WTC11 (cell line): ENCODE measurements around the gene CCDC183. TPM values are rescaled to one million over a fixed set of nuclear protein-coding genes. Genes with fewer than 3 reads are reported as not detected.
A peak's percentile ranks its signal among the peaks of the same experiment; 100 is the strongest.

Source experiments
- ATAC-seq: fragments of 200-7000 bp; cut with Tn5 transposase; 2 replicates; pipeline ENCODE4 v1.10.0; 2021; ENCODE audit warnings: mild to moderate bottlenecking, moderate library complexity
- CTCF ChIA-PET: fragments of 300-600 bp; sonication (Branson Sonifier 250); formaldehyde crosslinking; loops from one replicate; lab custom pipeline; 2021; ENCODE audit warnings: antibody characterized with exemption; lab: Charles Lee
- POLR2A ChIA-PET: fragments of 350-600 bp; sonication (Branson Sonifier 250); formaldehyde crosslinking; loops from one replicate; lab custom pipeline; 2021; ENCODE audit warnings: antibody characterized with exemption; lab: Charles Lee
- DNase-seq: peaks from one replicate; pipeline ENCODE4 v3.0.0; 2021; ENCODE audit warnings: low spot score
- H3K27ac Mint-ChIP-seq: 2 replicates; pipeline ENCODE4 v1.8.0; 2021; ENCODE audit warnings: mixed read lengths
- H3K27me3 Mint-ChIP-seq: 2 replicates; pipeline ENCODE4 v1.8.0; 2021; ENCODE audit warnings: low read depth, mild to moderate bottlenecking, moderate library complexity, mixed read lengths
- H3K36me3 Mint-ChIP-seq: 2 replicates; pipeline ENCODE4 v1.8.0; 2021; ENCODE audit warnings: mixed read lengths
- H3K4me1 Mint-ChIP-seq: 2 replicates; pipeline ENCODE4 v1.8.0; 2022; ENCODE audit warnings: mixed read lengths
- H3K4me3 Mint-ChIP-seq: 2 replicates; pipeline ENCODE4 v1.8.0; 2021; ENCODE audit warnings: mild to moderate bottlenecking, moderate library complexity, mixed read lengths
- H3K9me3 Mint-ChIP-seq: 2 replicates; pipeline ENCODE4 v1.8.0; 2021; ENCODE audit warnings: mixed read lengths
- GTF2I ChIP-seq: fragments of 250-450 bp; sonication (Bioruptor Pico); conservative IDR thresholded peaks from 2 replicates; pipeline ENCODE4 v1.4.0; 2021; ENCODE audit warnings: mild to moderate bottlenecking
- MYBL2 ChIP-seq: sonication (generic); formaldehyde crosslinking; IDR thresholded peaks from 2 replicates; pipeline ENCODE4 v1.8.1; 2023; ENCODE audit warnings: mild to moderate bottlenecking, moderate library complexity, missing genetic modification reagents
- NFATC4 ChIP-seq: fragments of 250-450 bp; sonication (Bioruptor Pico); IDR thresholded peaks from 2 replicates; pipeline ENCODE4 v1.9.0; 2021; ENCODE audit warnings: mild to moderate bottlenecking
- RELA ChIP-seq: sonication (generic); formaldehyde crosslinking; IDR thresholded peaks from 2 replicates; pipeline ENCODE4 v1.8.1; 2022; ENCODE audit warnings: missing genetic modification reagents, mild to moderate bottlenecking, borderline replicate concordance
- RORB ChIP-seq: fragments of 250-450 bp; sonication (Bioruptor Pico); IDR thresholded peaks from 2 replicates; pipeline ENCODE4 v1.9.0; 2021; ENCODE audit warnings: mild to moderate bottlenecking
- SP1 ChIP-seq: sonication (generic); formaldehyde crosslinking; conservative IDR thresholded peaks from 2 replicates; pipeline ENCODE4 v1.8.1; 2022; ENCODE audit warnings: missing genetic modification reagents
- TP53 ChIP-seq: sonication (generic); formaldehyde crosslinking; IDR thresholded peaks from 2 replicates; pipeline ENCODE4 v1.8.1; 2023; ENCODE audit warnings: mild to moderate bottlenecking, missing genetic modification reagents
- ZNF138 ChIP-seq: sonication (generic); formaldehyde crosslinking; conservative IDR thresholded peaks from 2 replicates; pipeline ENCODE4 v1.8.1; 2022; ENCODE audit warnings: mild to moderate bottlenecking, moderate library complexity, missing genetic modification reagents
- total RNA-seq: library from RNA; stranded (reverse); gene quantifications from 3 replicates; pipeline ENCODE4 v1.2.3, GENCODE V29; 2021
- TF ChIP-seq, protein P1 (sequence below): sonication (generic); formaldehyde crosslinking; IDR thresholded peaks from 2 replicates; pipeline ENCODE4 v1.8.1; 2023; ENCODE audit warnings: mild to moderate bottlenecking, moderate library complexity, missing genetic modification reagents
- TF ChIP-seq, protein P2 (sequence below): sonication (generic); formaldehyde crosslinking; IDR thresholded peaks from 2 replicates; pipeline ENCODE4 v1.8.1; 2023; ENCODE audit warnings: mild to moderate bottlenecking, missing genetic modification reagents, borderline replicate concordance
- TF ChIP-seq, protein P3 (sequence below): sonication (generic); formaldehyde crosslinking; IDR thresholded peaks from 2 replicates; pipeline ENCODE4 v1.8.0; 2023; ENCODE audit warnings: mild to moderate bottlenecking, missing genetic modification reagents
- TF ChIP-seq, protein P4 (sequence below): sonication (generic); formaldehyde crosslinking; IDR thresholded peaks from 2 replicates; pipeline ENCODE4 v1.8.1; 2023; ENCODE audit warnings: mild to moderate bottlenecking, missing genetic modification reagents
- TF ChIP-seq, protein P5 (sequence below): fragments of 250-450 bp; sonication (Bioruptor Pico); IDR thresholded peaks from 2 replicates; pipeline ENCODE4 v2.1.2; 2022; ENCODE audit warnings: mild to moderate bottlenecking, moderate library complexity
- TF ChIP-seq, protein P6 (sequence below): sonication (generic); formaldehyde crosslinking; IDR thresholded peaks from 2 replicates; pipeline ENCODE4 v1.8.1; 2022; ENCODE audit warnings: mild to moderate bottlenecking, missing genetic modification reagents, moderate library complexity, borderline replicate concordance

CCDC183 gene
- total RNA-seq, 1 experiment from 2014 or later = 2.1 TPM

DNA sequence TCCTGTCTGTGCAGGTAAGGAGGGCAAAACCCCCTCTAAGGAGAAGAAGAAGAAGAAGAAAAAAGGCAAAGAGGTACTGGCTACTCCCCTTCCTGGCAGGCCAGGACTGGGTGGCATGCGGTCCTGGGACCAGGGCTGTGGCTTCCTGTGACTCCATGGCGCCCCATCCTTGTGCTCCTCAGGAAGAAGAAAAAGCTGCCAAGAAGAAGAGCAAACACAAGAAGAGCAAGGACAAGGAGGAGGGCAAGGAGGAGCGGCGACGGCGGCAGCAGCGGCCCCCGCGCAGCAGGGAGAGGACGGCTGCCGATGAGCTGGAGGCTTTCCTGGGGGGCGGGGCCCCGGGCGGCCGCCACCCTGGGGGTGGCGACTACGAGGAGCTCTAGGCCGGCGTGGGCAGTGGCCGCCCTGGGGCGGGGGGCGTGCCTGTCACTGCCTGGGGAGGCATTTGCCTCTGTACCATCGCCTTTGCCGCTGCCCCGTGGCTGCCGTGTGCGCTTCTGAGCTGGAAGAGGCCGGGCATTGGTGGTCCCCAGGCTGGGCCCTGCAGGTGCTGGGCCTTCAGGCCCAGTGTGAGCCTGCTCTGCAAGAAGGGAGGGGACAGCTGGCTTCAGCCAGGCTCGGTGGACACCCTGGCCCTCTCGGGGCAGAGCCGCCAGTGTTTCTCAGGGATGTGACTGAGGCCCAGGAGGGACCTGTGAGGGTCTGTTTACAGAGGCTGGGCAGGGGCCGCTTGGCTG is 44.2 kb downstream of the CCDC183 start:
- Mint-ChIP-seq H3K27ac (no peak overlapping the region), H3K4me3 (no peak overlapping the region)
- ATAC-seq = no peak

DNA sequence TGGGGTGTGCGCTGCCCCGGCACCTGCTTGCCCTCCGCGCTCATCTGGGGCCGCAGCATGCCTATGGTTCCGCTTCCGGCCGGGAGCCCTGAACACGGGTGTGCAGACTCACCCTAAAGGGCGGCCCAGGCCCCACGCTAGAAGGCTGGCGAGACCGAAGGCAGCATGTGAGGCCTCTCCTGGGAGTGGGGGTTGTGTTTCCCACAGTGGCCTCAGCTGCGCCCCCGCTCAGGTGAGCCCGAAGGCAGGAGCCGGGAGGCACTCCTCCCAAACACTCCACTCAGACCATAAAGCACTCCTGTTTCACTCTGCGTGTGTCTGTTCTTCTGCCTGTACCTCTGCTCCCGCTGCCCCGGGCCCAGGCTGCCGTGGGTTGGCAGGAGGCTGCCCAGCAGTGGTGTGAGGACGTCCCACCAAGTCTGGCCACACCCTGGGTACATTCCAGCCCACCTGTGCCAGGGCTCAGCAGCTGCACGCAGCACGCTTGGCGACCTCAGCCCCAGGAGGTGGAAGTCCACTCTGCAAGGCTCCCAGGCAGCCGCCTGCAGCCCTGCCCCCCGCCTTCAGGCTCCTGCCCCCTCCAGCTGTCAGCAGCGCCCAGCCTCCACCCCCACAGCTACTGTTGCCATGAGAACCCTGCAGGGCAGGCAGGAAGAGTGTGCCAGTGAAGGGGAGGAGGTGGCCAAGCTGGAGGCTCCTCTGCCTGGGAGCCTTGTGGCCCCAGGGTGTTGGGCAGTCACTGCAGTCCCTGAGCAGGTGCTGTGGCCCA is 44.9 kb downstream of the CCDC183 start:
- DNase-seq (no peak), ATAC-seq (no peak)
- Mint-ChIP-seq H3K36me3 (no peaks in the 10 kb centered on the region), H3K4me1 (peaks cover 23% of the 10 kb centered on the region), H3K27me3 (no peaks in the 10 kb centered on the region), H3K4me3 (no peak overlapping the region), H3K27ac (peak overlapping the region; percentile 76; the same call in 1 of the 2 replicates), H3K9me3 (no peaks in the 10 kb centered on the region)
- ChIA-PET CTCF (interaction anchor here (0.6 to 5.9 kb wide), 14 partner anchors 13 to 236 kb away, joined by 3 to 64 read pairs (median 6); partner anchors contain the start of genes RABL6, TMEM141 and UAP1L1), POLR2A (interaction anchor here (1.1 to 1.7 kb wide), 5 partner anchors 18 to 41 kb away, joined by 3 to 4 read pairs (median 3); no protein-coding TSS in a partner anchor)
- TF ChIP-seq NFATC4 (CRISPR knock-in tag) (no peak), TP53 (no peak), SP1 (no peak), GTF2I (CRISPR knock-in tag) (no peak), RELA (CRISPR knock-in tag) (0 out of 2 replicates have a peak, but pooled peaks have one; percentile 69), RORB (CRISPR knock-in tag) (no peak), MYBL2 (CRISPR knock-in tag) (0 out of 2 replicates have a peak, but pooled peaks have one; percentile 11)
- TF ChIP-seq, protein P1, sequence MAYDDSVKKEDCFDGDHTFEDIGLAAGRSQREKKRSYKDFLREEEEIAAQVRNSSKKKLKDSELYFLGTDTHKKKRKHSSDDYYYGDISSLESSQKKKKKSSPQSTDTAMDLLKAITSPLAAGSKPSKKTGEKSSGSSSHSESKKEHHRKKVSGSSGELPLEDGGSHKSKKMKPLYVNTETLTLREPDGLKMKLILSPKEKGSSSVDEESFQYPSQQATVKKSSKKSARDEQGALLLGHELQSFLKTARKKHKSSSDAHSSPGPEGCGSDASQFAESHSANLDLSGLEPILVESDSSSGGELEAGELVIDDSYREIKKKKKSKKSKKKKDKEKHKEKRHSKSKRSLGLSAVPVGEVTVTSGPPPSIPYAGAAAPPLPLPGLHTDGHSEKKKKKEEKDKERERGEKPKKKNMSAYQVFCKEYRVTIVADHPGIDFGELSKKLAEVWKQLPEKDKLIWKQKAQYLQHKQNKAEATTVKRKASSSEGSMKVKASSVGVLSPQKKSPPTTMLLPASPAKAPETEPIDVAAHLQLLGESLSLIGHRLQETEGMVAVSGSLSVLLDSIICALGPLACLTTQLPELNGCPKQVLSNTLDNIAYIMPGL (CRISPR knock-in tag) = no peak
- TF ChIP-seq, protein P2, sequence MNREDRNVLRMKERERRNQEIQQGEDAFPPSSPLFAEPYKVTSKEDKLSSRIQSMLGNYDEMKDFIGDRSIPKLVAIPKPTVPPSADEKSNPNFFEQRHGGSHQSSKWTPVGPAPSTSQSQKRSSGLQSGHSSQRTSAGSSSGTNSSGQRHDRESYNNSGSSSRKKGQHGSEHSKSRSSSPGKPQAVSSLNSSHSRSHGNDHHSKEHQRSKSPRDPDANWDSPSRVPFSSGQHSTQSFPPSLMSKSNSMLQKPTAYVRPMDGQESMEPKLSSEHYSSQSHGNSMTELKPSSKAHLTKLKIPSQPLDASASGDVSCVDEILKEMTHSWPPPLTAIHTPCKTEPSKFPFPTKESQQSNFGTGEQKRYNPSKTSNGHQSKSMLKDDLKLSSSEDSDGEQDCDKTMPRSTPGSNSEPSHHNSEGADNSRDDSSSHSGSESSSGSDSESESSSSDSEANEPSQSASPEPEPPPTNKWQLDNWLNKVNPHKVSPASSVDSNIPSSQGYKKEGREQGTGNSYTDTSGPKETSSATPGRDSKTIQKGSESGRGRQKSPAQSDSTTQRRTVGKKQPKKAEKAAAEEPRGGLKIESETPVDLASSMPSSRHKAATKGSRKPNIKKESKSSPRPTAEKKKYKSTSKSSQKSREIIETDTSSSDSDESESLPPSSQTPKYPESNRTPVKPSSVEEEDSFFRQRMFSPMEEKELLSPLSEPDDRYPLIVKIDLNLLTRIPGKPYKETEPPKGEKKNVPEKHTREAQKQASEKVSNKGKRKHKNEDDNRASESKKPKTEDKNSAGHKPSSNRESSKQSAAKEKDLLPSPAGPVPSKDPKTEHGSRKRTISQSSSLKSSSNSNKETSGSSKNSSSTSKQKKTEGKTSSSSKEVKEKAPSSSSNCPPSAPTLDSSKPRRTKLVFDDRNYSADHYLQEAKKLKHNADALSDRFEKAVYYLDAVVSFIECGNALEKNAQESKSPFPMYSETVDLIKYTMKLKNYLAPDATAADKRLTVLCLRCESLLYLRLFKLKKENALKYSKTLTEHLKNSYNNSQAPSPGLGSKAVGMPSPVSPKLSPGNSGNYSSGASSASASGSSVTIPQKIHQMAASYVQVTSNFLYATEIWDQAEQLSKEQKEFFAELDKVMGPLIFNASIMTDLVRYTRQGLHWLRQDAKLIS = no peak
- TF ChIP-seq, protein P3, sequence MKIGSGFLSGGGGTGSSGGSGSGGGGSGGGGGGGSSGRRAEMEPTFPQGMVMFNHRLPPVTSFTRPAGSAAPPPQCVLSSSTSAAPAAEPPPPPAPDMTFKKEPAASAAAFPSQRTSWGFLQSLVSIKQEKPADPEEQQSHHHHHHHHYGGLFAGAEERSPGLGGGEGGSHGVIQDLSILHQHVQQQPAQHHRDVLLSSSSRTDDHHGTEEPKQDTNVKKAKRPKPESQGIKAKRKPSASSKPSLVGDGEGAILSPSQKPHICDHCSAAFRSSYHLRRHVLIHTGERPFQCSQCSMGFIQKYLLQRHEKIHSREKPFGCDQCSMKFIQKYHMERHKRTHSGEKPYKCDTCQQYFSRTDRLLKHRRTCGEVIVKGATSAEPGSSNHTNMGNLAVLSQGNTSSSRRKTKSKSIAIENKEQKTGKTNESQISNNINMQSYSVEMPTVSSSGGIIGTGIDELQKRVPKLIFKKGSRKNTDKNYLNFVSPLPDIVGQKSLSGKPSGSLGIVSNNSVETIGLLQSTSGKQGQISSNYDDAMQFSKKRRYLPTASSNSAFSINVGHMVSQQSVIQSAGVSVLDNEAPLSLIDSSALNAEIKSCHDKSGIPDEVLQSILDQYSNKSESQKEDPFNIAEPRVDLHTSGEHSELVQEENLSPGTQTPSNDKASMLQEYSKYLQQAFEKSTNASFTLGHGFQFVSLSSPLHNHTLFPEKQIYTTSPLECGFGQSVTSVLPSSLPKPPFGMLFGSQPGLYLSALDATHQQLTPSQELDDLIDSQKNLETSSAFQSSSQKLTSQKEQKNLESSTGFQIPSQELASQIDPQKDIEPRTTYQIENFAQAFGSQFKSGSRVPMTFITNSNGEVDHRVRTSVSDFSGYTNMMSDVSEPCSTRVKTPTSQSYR (CRISPR knock-in tag) = no peak; the same call in 1 of the 2 replicates
- TF ChIP-seq, protein P4, sequence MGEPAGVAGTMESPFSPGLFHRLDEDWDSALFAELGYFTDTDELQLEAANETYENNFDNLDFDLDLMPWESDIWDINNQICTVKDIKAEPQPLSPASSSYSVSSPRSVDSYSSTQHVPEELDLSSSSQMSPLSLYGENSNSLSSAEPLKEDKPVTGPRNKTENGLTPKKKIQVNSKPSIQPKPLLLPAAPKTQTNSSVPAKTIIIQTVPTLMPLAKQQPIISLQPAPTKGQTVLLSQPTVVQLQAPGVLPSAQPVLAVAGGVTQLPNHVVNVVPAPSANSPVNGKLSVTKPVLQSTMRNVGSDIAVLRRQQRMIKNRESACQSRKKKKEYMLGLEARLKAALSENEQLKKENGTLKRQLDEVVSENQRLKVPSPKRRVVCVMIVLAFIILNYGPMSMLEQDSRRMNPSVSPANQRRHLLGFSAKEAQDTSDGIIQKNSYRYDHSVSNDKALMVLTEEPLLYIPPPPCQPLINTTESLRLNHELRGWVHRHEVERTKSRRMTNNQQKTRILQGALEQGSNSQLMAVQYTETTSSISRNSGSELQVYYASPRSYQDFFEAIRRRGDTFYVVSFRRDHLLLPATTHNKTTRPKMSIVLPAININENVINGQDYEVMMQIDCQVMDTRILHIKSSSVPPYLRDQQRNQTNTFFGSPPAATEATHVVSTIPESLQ (CRISPR knock-in tag) = no peak

More for the DNA sequence above, 44.2 kb downstream of the CCDC183 start:
- Mint-ChIP-seq H3K4me1 (peaks cover 23% of the 10 kb centered on the region), H3K36me3 (no peaks in the 10 kb centered on the region), H3K27me3 (no peaks in the 10 kb centered on the region), H3K9me3 (no peaks in the 10 kb centered on the region)
- CTCF ChIA-PET = interaction anchor here (0.6 to 5.9 kb wide), 5 partner anchors 18 to 195 kb away, joined by 3 to 64 read pairs (median 4); no protein-coding TSS in a partner anchor
- POLR2A ChIA-PET = interaction anchor here (1.3 to 1.7 kb wide), 4 partner anchors 19 to 40 kb away, joined by 3 read pairs; no protein-coding TSS in a partner anchor
- no peak for DNase-seq
- TF ChIP-seq, protein P1 (CRISPR knock-in tag) = no peak
- TF ChIP-seq, protein P5, sequence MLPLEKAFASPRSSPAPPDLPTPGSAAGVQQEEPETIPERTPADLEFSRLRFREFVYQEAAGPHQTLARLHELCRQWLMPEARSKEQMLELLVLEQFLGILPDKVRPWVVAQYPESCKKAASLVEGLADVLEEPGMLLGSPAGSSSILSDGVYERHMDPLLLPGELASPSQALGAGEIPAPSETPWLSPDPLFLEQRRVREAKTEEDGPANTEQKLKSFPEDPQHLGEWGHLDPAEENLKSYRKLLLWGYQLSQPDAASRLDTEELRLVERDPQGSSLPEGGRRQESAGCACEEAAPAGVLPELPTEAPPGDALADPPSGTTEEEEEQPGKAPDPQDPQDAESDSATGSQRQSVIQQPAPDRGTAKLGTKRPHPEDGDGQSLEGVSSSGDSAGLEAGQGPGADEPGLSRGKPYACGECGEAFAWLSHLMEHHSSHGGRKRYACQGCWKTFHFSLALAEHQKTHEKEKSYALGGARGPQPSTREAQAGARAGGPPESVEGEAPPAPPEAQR (CRISPR knock-in tag) = no peak
- no peak for TF ChIP-seq ZNF138 (CRISPR knock-in tag)
- TF ChIP-seq, protein P6, sequence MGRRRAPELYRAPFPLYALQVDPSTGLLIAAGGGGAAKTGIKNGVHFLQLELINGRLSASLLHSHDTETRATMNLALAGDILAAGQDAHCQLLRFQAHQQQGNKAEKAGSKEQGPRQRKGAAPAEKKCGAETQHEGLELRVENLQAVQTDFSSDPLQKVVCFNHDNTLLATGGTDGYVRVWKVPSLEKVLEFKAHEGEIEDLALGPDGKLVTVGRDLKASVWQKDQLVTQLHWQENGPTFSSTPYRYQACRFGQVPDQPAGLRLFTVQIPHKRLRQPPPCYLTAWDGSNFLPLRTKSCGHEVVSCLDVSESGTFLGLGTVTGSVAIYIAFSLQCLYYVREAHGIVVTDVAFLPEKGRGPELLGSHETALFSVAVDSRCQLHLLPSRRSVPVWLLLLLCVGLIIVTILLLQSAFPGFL (CRISPR knock-in tag) = no peak
